ENCODE results near the gene MAMSTR.

DNA sequence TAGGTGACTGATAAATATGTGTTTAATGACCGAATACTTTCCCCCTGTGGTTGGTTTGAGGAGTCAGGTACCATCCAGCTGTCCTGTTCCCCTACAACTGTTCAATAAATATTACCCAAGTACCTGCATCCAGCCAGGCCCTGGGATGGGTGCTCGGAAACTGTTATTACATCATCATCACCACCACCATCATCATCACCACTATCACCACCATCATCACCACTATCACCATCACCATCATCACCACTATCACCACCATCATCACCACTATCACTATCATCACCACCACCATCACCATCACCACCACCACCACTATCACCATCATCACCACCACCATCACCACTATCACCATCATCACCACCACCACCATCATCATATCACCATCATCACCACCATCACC lies 50.8 kb downstream of the MAMSTR start:
- TF ChIP-seq POLR2A (IDR thresholded peaks at IDR 0.05; ENCODE audit: low read length) (no peak), GATA1 (IDR thresholded peaks at IDR 0.05; ENCODE audit: low read depth, low read length) (no peak)

Data from erythroblast (primary cell).